Stimulated activated CD4-positive, alpha-beta T cell treated with anti-CD3 and anti-CD28 coated beads, Interleukin-4, amount 100 ng/mL, for 48 hours (primary cell): ENCODE results near the gene LPIN2.
"Not testable (repeated sequence)": the region's sequence is repeated elsewhere in the genome, so short reads cannot be mapped to it uniquely, and the experiment has no call there.

Source experiments
- DNase-seq, 2 donors: peaks; one replicate each; pipeline ENCODE4 v3.0.0-alpha.2; 2020; ENCODE audit warnings: low read depth in 2 of 2

LPIN2 gene

GRCh38 chr18:3013024-3013804 is at the start of gene LPIN2:
Gene LPIN2 (minus strand): TSS chr18:3013144. CDS start chr18:2960840, 52,304 bp downstream.
- peak; percentile 92 to 96 for DNase-seq

- DNase-seq: peak in 1 of 2 donors; percentile 48
These were observed 48.8 kb upstream of the LPIN2 start for GRCh38 chr18:3061581-3062312.

GRCh38 chr18:3060667-3061580 is 48.0 kb upstream of the LPIN2 start:
- peak in 1 of 2 donors; percentile 47 for DNase-seq

GRCh38 chr18:3059272-3059671 is 46.3 kb upstream of the LPIN2 start:
- no peak for DNase-seq

GRCh38 chr18:3058328-3059191 is 45.6 kb upstream of the LPIN2 start:
- no peak for DNase-seq

GRCh38 chr18:3057526-3057925 is 44.6 kb upstream of the LPIN2 start:
- DNase-seq: no peak

GRCh38 chr18:3056311-3056710 is 43.4 kb upstream of the LPIN2 start:
- no peak for DNase-seq

- DNase-seq: no peak
These were observed 42.9 kb upstream of the LPIN2 start for GRCh38 chr18:3055816-3056215.

GRCh38 chr18:3055186-3055728 is 42.3 kb upstream of the LPIN2 start:
- DNase-seq: no peak

- DNase-seq: no peak
These were observed 41.8 kb upstream of the LPIN2 start for GRCh38 chr18:3054780-3055179.

GRCh38 chr18:3054214-3054613 is 41.3 kb upstream of the LPIN2 start:
- DNase-seq: no peak

GRCh38 chr18:3053081-3053480 is 40.1 kb upstream of the LPIN2 start:
- no peak for DNase-seq

- DNase-seq: no peak
These were observed 39.4 kb upstream of the LPIN2 start for GRCh38 chr18:3052411-3052758.

GRCh38 chr18:3051718-3052410 is 38.9 kb upstream of the LPIN2 start:
- DNase-seq: no peak

- DNase-seq: not testable (repeated sequence)
These were observed 37.0 kb upstream of the LPIN2 start for GRCh38 chr18:3049897-3050454.

- DNase-seq: no peak
These were observed 35.9 kb upstream of the LPIN2 start for GRCh38 chr18:3048820-3049349.

- DNase-seq: no peak
These were observed 35.2 kb upstream of the LPIN2 start for GRCh38 chr18:3048121-3048520.

- peak in 1 of 2 donors; percentile 16 for DNase-seq
These were observed 33.4 kb upstream of the LPIN2 start for GRCh38 chr18:3046216-3046808.
